NCI-H2081 treated with DMSO at 0.1 percent for 48 hours (cell line): Measurements from ENCODE around the gene TANGO2.

ENCODE experiments used
- DNase-seq: peaks from one replicate; lab custom pipeline; 2025; lab: John Stamatoyannopoulos, UW

TANGO2 gene, protein sequence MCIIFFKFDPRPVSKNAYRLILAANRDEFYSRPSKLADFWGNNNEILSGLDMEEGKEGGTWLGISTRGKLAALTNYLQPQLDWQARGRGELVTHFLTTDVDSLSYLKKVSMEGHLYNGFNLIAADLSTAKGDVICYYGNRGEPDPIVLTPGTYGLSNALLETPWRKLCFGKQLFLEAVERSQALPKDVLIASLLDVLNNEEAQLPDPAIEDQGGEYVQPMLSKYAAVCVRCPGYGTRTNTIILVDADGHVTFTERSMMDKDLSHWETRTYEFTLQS

DNA sequence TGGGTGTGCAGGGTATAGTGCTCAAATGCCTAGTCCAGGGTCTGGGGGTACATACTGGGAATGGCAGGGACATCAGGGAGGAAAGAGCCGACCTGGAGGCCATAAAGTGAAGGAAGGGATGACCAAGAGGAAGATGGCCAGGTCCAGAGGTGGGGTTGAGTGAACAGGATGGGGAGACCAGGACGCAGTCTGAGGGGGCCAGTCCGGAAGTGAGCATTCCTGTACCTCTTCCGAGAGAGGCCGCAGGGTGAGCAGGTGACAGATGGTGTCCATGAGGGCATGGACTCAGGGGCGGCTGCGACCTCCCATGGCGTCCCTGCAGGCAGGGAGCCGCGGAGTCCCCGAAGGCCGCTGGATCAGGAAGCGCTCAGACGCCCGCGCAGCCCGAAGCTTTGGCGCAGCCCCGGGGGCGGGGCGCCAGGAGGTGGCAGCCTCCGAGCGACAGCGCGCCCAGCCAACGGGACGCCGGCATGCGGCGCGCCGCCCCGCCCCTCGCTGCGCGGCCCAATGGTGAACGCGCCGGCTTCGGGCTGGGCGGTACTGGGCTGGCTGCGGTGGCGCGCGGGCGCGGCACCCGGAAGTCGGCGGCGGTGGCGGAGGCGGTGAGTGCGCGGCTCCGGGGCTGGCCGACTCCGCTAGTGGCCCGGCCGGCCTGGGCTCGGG, at the start of gene TANGO2:
Gene TANGO2 (plus strand): TSS at position 578 of the 663 bp plus-strand sequence. CDS start 15,689 bp downstream, outside the sequence.
- peak; percentile 33 for DNase-seq

DNA sequence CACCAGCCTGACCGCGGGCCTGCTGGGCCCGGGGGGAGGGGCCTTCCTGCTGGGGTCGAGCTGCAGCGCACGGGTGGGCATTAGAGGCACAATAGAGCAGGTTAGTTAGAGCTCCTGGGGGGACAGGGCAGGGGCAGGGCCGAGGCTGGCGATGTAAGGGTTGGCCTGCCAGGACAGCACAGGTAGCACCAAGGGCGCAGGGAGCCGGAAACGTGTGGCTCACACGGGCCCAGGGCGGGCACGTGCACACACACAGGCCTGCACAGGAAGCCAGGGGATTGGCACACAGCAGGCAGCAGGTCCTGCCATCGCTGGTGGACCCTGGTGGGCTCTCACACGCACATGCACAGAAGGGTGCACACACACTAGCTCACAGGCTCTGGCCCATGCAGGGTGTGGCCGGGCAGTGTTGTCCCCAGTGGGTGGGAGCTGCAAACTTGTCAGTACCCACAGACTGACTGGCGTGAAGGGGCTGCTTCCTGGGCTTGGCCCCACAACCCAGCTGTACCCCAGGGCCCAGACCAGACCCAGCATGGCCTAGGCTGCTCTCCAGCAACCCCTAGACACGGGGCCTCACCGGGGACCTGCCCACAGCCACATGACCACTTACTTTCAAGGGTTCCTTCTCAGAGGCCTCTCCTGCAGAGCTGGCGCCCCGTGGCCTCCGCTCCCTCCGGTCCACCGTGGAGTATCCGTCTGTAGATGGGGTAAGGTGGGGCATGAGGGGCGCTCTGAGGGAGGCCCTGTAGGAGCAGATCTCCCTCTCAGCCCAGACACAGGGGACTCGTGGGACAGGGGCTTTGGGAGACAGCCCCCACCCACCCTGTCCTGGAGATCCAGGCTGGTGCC, 49.4 kb upstream of the TANGO2 start:
- no peak for DNase-seq

DNA sequence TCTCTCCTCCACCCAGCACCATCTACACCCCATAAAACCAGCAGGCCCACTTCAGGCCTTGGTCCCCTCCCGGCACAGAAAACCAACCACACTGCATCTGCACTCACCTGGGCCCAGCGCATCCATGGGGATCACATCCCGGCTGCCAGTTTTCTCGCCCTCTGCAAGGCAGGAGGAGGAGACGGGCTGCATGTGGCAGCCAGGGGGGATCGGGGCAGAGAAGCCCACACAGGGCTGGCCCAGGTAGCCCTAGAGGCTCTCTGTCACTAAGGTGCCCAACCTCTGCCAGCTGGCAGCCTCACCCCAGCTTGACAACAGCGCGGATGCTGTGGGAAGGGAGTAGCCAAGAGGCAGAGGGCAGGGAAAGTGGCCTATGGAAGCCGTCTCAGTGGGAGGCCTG, 48.7 kb upstream of the TANGO2 start:
- DNase-seq, result no peak

DNA sequence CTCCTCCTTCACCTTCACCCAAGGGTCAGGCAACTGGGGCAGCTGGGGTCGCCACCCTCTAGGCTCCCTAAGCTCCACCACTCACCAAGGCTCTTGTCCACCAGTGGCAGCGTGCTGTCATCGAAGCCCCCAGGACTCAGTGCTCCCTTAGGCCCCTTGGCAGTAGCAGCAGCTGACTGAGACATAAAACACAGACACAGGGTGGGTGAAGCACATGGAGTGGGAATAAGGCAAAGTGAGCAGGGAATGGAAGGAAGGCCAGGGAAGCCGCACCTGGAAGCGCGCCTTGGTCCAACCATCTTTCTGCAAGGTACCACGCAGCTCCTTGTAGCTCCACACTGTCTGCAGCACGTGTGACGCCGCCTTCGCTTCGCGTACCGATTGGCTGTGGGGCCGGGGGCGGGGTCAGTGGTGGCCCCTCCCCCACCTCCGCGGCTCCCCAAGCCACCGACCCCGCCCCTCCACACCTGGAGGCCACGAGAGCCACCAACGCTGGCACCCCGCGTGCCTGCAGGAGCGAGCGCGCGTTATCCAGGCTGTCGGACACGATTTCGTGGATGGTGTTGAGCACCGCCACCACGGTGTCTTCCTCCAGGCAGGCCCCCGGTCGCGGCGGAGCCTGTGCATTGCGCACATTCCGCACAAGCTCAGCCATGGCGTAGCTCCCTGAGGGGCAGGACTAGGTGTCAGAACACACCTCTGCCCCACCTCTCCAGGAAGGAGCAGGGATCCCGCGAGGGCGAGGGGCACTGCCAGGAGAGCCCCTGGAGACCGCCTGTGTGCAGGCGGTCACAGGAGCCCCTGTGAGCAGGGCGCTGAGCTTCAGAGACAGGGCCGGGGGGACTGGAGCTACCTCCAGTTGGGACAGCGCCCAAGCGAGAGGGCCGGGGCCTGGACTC, 48.0 kb upstream of the TANGO2 start:
- DNase-seq, result no peak

DNA sequence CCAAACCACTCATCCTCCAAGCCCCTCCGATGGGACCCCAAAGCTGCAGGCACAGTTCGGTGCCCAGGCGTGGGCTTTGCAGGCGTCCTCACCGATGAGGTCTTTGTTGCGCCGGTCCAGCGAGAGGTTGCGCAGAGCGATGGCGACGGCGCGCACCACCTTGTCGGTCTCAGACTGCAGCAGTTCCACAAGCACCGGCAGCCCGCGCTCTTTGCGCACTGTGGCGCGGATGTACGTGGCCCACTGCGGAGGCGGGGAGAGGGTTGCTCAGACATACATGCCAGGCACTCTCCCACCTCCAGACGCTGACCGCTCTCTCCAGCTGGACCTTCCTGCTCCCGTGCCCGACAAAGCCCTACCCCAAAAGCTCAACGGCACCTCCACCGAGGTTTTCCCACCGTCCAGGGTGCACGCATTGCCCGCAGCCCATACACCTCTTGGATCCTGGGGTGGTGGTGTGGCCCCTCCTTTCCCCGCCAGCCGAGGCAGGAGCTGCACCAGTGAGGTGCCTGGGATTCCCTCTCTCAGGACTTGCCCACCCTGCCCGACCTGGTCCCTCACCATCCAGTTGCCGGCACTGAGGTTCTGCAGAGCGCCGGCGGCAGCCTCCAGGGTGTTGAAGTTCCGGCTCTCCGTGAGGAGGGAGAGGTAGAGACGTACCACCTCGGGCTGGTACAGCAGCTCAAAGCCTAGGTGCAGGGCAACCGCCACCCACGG, 47.2 kb upstream of the TANGO2 start:
- no peak for DNase-seq

DNA sequence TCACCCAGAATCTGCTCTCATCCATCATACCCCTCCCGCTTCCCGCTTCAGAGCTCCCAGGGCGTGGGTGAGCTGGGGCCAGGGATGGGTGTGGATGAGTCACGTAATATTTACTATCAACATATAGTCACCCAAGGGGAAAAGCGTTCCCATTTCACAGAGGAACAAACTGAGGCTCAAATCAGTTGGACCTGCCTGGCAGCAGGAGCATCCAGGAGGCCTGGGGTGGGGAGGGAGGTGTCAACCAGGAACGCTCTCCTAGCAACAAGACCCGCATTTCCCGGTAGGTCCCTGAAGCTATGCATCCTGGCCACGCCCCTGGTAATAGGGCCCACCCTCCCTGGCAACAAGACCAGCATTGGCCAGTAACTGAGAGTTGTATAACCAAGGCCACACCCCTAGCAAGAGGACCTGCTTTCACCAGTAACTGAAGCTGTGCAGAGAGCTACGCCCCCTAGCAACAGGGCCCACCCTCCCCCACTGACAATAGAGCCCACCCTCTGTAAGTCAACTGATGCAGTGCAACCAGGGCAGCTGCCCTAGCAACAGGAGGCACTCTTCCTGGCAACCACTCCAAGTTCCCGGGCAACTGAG, 46.5 kb upstream of the TANGO2 start:
- DNase-seq, result peak; percentile 87

DNA sequence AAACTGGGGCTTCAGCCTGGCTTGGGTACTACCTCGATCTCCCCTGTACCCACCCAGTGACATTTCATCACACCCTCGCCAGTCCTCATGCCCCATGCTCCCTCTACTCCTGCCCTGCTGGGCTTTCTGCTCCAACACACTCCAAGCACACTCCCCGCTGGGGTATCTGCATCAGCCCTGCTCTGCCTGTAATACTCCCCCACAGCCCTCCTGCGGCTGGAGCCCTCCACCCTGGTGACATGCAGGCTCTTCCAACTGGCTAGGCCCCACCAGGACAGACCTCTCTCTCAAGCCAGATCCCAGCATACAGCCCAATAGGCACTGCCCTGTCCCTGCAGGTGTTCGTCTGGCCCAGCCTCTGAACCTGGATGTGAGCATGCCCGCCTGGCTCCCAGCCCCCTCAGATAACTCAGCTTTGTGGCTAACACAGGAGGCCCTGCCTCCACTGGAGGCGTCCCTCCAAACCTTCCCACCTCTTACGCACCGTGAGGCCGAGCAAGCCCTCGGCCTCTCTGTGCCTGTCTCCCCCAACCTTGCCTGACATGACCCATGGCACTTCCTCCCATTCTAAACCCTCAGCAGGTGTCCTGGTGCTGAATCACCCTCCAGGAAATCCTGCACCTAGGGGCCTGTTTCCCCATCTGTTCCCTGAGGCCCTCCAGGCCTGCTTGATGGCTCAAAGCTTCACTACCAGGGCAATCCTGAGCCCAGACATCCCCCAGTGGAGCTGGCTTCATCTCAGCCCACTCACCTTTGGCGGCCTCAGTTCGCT, 45.8 kb upstream of the TANGO2 start:
- no peak for DNase-seq

DNA sequence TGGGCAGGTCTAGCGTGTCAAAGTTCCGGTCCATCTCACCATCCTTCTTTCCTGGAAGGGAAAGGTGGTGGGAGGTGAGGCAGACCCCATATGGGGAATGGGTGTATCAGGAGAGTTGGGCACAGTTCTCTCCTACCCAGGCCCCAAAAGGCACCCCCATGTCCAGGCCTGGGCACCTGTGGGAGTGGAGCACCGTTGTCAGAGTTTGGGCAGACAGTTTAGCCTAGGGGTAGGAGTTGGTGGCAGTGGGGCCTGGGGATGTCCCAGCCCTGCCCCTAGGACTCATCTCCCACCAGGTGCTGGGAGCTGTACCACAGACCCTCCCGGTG, 45.2 kb upstream of the TANGO2 start:
- DNase-seq, result no peak

DNA sequence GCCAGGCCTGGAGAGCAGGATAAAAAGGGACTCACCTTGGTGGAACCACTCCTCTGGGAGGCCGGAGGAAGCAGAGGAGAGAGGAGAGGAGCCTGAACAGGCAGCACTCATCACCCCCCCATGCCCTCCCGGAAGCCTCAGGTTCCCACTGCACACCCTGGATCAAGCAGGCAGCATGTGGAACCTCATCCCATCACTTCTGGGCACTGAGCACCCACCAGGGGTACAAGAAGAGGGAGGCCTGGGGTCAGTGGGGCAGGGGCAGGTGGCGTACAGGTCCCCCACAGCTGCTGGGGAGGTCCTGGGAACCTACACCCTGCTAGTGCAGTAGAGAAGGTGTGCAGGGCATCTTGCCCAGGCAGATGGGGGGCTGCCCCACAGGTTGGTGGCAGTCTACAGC, 44.2 kb upstream of the TANGO2 start:
- no peak for DNase-seq

DNA sequence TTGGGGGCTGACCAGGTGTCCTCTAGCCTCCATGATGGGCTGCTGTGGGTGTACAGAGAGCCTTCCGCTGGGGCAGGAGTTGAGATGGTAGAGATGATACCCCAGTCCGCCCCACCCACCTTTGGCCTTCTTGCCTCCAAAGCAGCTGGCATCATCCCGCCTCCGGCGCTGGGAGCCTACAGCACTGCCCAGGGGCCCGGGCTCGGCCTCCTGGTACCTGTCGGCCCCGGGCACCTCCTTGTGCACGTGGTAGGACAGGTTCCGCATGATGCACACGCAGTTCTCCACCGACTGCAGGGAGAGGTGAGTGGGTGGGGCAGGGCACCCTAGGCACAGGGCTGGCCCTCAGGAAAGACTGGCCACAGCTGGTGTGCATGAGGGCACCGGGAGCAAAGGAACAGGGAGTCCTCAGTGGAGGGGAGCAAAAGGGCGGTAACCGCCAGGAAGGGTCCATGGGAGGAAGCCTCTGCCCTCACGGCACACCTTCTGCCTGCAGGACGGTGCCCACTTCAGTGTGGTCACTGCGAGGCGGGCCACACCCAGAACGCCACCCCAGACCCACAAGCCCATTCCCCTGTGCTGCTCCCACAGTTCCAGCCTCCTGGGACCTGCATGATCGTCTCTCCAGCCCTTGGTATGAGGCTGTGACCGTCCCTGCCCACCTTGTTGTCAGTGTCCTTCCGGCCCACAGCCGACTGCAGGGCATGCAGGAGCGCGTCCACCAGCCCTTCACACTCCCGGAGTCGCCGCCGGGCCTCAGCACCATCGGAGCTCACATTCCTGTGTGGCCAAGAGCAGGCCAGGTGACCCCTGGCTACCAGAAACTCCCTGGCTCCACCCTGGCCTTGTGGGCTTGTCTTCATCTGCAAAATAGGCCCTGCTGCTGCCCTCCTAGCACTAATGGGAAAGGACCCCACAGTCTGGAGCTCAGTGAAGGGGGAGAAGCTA, 43.3 kb upstream of the TANGO2 start:
- no peak for DNase-seq

DNA sequence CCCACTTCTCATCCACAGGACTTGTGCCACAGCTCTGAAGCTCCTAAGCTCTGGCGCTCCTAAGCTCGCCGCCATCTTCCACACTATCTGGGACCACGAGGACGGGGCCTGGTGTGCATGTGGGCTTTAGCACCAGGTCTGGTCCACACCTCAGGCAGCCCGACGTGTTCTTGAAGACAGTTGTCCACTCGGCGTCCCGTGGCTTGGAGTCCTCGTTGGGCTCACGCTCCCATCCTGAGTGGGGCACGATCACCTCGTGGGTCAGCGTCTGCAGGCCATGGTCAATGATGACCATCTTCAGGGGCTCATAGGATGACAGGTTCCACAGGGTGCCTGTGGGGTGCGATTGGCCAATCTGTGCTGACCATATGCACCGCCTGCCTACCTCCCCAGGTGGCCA, 42.2 kb upstream of the TANGO2 start:
- no peak for DNase-seq

DNA sequence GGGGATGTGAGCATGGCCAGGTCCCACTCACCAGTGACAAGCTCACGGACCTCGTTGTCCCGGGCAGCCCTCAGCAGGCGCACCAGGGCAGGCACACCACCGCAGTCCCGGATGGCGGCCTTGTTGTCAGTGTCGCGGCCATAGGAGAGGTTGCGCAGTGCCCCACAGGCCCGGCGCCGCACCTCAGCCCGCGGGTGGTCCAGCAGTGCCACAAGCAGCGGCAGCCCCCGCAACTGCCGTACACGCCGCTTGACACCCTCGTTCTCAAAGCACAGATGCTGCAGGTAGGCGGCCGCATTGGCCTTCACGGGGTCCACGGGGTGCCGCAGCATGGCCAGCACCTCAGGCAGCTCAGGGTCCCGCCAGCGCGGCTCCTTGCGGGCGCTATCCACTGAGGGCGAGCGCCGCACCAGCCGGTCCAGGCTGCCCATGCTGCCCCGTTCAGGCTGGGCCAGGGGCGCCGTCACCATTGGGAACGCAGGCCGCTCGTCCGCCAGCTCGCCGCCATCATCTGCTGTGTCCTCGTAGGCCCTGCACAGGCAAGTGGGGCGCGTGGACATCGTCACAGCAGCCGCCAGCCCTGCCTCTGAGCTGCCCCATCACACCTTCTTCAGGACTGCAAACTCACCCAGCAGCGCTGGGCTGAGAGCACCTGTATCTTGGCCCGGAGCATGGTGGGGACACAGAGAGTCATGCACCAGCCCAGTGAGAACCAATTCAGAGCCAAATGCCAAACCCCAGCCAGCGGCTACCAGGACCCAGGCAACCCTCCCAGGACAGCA, 41.0 kb upstream of the TANGO2 start:
- no peak for DNase-seq

DNA sequence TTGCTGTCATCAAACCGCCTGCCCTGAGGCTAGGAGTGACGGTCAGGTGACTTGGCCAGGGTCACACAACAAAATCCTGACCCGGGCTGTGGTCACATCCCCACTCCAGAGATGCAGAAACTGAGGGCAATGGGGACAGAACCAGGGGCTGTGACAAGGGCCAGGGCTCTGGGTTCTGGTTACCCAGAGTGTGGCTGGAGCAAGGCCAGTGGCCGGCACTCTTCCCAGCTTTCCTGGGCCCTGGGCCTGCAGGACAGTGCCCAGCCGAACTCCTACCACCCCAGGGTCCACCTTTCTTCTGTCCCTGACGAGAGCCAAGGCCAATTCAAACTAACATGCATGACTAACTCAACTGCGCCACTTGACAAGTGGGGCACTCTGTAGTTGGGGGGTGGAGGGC, 40.1 kb upstream of the TANGO2 start:
- no peak for DNase-seq

DNA sequence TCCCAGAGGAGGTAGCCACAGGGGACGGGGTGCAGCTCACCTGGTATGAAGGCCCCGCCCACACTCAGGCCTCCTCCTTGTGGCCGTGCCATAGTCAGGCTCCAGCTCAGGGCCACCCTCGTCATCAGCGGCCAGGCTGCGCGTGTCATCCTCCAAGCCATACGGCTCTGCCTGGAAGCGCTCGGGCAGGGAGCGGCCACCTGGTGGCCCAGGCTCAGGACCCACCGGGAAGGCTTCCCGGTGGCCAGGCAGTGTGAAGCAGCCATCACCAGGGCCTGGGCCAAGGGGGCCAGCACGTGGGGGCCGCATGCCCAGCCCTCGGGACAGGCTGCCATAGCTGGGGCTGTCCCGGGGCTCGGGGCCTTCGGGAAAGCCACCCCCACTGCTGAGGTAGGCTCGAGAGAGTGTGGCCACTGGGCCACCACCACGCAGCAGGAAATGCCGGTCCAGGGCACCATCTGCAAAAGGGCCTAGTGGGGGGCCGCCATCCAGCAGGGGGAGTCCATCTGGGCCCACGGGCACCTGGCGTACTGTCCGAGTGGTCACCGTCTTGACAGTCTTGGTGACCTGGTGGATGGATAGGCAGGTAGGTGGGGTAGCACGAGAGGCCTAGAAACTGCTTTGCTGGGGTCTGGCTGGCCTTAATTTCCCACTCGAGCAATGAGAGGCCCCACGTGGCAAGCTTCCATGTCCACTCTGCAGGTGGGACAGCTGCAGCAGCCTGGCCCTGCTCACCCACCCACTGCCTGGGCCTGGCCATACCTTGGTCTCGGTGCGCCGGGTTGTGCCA, 39.5 kb upstream of the TANGO2 start:
- DNase-seq, result no peak

DNA sequence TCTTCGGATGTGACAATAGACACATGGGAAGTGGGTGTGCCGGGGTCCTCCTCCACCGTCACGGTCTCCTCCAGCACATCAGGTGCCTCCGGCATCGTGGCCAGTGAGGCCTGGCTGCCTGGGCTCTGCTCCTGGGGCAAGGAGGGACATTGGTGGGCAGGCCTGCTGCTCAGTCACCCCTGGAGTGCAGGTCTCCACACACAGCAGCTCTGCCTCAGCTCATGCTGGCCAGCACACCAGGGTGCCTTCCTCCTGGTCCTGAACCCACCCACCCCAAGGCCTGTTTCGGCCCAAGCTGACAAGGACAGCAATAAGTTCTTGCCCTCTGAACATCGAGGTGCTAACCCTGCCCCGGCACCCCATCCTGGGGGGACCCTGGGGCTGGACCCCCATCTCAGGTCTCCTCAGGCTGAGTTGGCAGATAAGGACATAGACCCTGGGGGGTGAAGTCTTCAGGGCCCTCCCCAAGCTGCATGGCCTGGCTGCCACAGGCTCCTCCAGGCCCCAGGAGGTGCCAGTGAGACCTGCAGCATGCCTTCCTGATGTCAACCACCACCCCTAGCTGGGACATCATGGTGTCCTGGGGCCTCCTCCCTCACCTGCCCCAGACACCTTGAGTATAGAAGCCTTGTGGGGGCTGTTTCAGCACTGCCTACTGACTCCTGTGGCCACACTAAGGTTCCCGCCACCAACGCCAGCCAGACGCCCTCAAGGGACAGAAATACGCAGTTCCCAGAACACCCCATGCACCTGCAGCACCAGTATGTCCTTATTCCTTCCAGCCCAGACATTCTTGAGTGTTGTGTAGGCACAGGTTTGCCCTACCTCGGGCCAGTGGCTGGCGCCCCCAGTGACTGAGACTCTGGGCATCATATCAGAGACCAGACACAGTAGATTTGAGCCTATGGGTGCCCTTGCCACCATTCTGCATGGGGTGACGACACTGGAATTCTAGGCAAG, 38.7 kb upstream of the TANGO2 start:
- no peak for DNase-seq

DNA sequence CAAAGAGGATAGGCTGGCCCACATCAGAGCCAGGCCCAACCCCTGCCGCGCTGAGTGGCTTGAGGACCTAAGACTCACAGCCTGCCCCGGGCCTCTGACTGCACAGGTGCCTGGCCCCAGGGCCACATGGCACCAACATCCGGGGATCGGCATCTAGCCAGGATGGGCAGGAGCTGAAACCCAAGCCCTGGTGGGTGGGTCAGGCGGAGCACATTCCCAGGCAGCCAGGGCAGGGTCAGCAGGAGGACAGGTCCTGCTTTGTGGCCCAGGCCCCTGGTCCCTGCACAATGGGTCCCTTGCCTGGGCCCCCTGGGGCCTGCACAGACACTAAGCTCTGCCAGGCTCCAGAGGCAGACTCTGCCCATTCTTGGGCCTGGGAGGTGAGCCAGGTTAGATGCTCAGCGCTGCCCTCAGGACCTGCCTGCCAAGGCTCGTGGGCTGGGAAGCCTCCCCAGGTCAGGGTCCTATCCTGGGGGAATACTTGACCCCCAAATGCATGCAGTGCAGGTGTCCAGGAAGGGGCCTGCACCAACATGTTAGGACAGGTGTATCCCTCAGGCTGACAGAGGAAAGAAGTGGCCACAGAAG, 37.8 kb upstream of the TANGO2 start:
- no peak for DNase-seq
